HEK293 (cell line): ENCODE measurements around the gene TP53AIP1.

ENCODE experiments used
- CTCF ChIA-PET: fragments of 350-600 bp; formaldehyde crosslinking; extraction: SDS; loops from one replicate; lab custom pipeline; 2021; ENCODE audit warnings: antibody characterized with exemption; lab: Yijun Ruan, JAX
- POLR2A ChIA-PET: fragments of 300-600 bp; formaldehyde crosslinking; extraction: SDS; loops from one replicate; lab custom pipeline; 2020; ENCODE audit warnings: antibody characterized with exemption, inconsistent platforms; lab: Yijun Ruan, JAX
- H3K27ac ChIP-seq: fragments of 200-500 bp; sonication (Bioruptor generic); 2 replicates; pipeline ENCODE4 v1.5.1; 2014; ENCODE audit warnings: low read depth, low read length, control low read depth, inconsistent platforms; ENCODE audit errors: extremely low read depth
- H3K36me3 ChIP-seq, 2 experiments: fragments of 200-500 bp in 1 of 2; sonication (Bioruptor generic) in 1 of 2; 1 replicate in 1 of 2; 2 replicates in 1 of 2; pipeline ENCODE4 v1.5.1; 2014 to 2017; ENCODE audit warnings: inconsistent platforms in 2 of 2, low read length in 2 of 2; ENCODE audit not compliant: control insufficient read depth in 2 of 2, insufficient read depth in 1 of 2
- H3K4me1 ChIP-seq: fragments of 200-500 bp; sonication (Bioruptor generic); 2 replicates; pipeline ENCODE4 v1.5.1; 2014; ENCODE audit warnings: mild to moderate bottlenecking, low read length, inconsistent platforms; ENCODE audit not compliant: control insufficient read depth, insufficient read depth
- H3K4me3 ChIP-seq: 2 replicates; pipeline ENCODE4 v1.5.1; 2011; ENCODE audit warnings: low read depth, mild to moderate bottlenecking, control low read depth, low read length, moderate library complexity
- H3K9me3 ChIP-seq: fragments of 200-500 bp; sonication (Bioruptor generic); 2 replicates; pipeline ENCODE4 v1.5.1; 2014; ENCODE audit warnings: low read depth, low read length, inconsistent platforms; ENCODE audit not compliant: control insufficient read depth, insufficient read depth
- KLF16 ChIP-seq: fragments of 450-650 bp; formaldehyde crosslinking; IDR thresholded peaks from 2 replicates; pipeline ENCODE4 v1.5.1; 2017; ENCODE audit warnings: missing biosample characterization, missing genetic modification characterization
- MZF1 ChIP-seq: fragments of 450-650 bp; formaldehyde crosslinking; IDR thresholded peaks from 2 replicates; pipeline ENCODE4 v1.5.1; 2017; ENCODE audit warnings: missing biosample characterization, missing genetic modification characterization, borderline replicate concordance
- RBAK ChIP-seq: fragments of 450-650 bp; formaldehyde crosslinking; IDR thresholded peaks from 2 replicates; pipeline ENCODE4 v1.5.1; 2016; ENCODE audit warnings: missing biosample characterization, missing genetic modification characterization
- ZBTB20 ChIP-seq: fragments of 450-650 bp; formaldehyde crosslinking; IDR thresholded peaks from 2 replicates; pipeline ENCODE4 v1.5.1; 2016; ENCODE audit warnings: missing biosample characterization, missing genetic modification characterization
- ZEB2 ChIP-seq: fragments of 450-650 bp; formaldehyde crosslinking; IDR thresholded peaks from 2 replicates; pipeline ENCODE4 v1.5.1; 2016; ENCODE audit warnings: missing biosample characterization, missing genetic modification characterization
- ZIC2 ChIP-seq: fragments of 450-650 bp; formaldehyde crosslinking; IDR thresholded peaks from 2 replicates; pipeline ENCODE4 v1.5.1; 2016; ENCODE audit warnings: missing biosample characterization, missing genetic modification characterization
- ZNF155 ChIP-seq: fragments of 450-650 bp; formaldehyde crosslinking; IDR thresholded peaks from 2 replicates; pipeline ENCODE4 v1.5.1; 2016; ENCODE audit warnings: missing biosample characterization, missing genetic modification characterization
- ZNF239 ChIP-seq: fragments of 450-650 bp; formaldehyde crosslinking; IDR thresholded peaks from 2 replicates; pipeline ENCODE4 v1.5.1; 2016; ENCODE audit warnings: missing biosample characterization, missing genetic modification characterization
- ZNF274 ChIP-seq, 2 experiments: fragments of 200-500 bp in 1 of 2; fragments of 450-650 bp in 1 of 2; sonication (Bioruptor generic) in 1 of 2; formaldehyde crosslinking in 1 of 2; IDR thresholded peaks; 2 replicates each; pipeline versions ENCODE4 v1.5.1 to v1.6.1; 2014 to 2016; ENCODE audit warnings: borderline replicate concordance in 1 of 2, inconsistent platforms in 1 of 2, low read length in 1 of 2, missing biosample characterization in 1 of 2, missing genetic modification characterization in 1 of 2
- ZNF292 ChIP-seq: fragments of 450-650 bp; formaldehyde crosslinking; IDR thresholded peaks from 2 replicates; pipeline ENCODE4 v1.5.1; 2016; ENCODE audit warnings: low read depth, missing biosample characterization, missing genetic modification characterization, borderline replicate concordance
- ZNF341 ChIP-seq: fragments of 450-650 bp; formaldehyde crosslinking; IDR thresholded peaks from 2 replicates; pipeline ENCODE4; 2016; ENCODE audit warnings: low read depth, missing biosample characterization, missing genetic modification characterization
- ZNF394 ChIP-seq: fragments of 450-650 bp; formaldehyde crosslinking; IDR thresholded peaks from 2 replicates; pipeline ENCODE4 v1.5.1; 2016; ENCODE audit warnings: missing biosample characterization, missing genetic modification characterization, mild to moderate bottlenecking, moderate library complexity, borderline replicate concordance
- ZNF473 ChIP-seq: fragments of 450-650 bp; formaldehyde crosslinking; IDR thresholded peaks from 2 replicates; pipeline ENCODE4 v1.5.1; 2017; ENCODE audit warnings: missing biosample characterization, missing genetic modification characterization
- ZNF513 ChIP-seq: fragments of 450-650 bp; IDR thresholded peaks from 2 replicates; pipeline ENCODE4 v1.5.1; 2018; ENCODE audit warnings: missing biosample characterization, missing genetic modification characterization
- ZNF548 ChIP-seq: fragments of 450-650 bp; formaldehyde crosslinking; IDR thresholded peaks from 2 replicates; pipeline ENCODE4 v1.5.1; 2016; ENCODE audit warnings: missing biosample characterization, missing genetic modification characterization
- ZNF585B ChIP-seq: fragments of 450-650 bp; formaldehyde crosslinking; IDR thresholded peaks from 2 replicates; pipeline ENCODE4 v1.5.1; 2016; ENCODE audit warnings: missing biosample characterization, missing genetic modification characterization
- ZNF624 ChIP-seq: fragments of 450-650 bp; formaldehyde crosslinking; IDR thresholded peaks from 2 replicates; pipeline ENCODE4 v1.5.1; 2017; ENCODE audit warnings: missing biosample characterization, missing genetic modification characterization
- ZNF707 ChIP-seq: fragments of 450-650 bp; formaldehyde crosslinking; IDR thresholded peaks from 2 replicates; pipeline ENCODE4 v1.5.1; 2016; ENCODE audit warnings: missing biosample characterization, missing genetic modification characterization
- ZNF837 ChIP-seq: fragments of 450-650 bp; formaldehyde crosslinking; IDR thresholded peaks from 2 replicates; pipeline ENCODE4 v1.5.1; 2016; ENCODE audit warnings: missing biosample characterization, missing genetic modification characterization
- ZXDB ChIP-seq: fragments of 450-650 bp; formaldehyde crosslinking; IDR thresholded peaks from 2 replicates; pipeline ENCODE4 v1.5.1; 2016; ENCODE audit warnings: missing biosample characterization, missing genetic modification characterization
- TF ChIP-seq, protein P1 (sequence below): fragments of 450-650 bp; formaldehyde crosslinking; IDR thresholded peaks from 2 replicates; pipeline ENCODE4 v1.5.1; 2016; ENCODE audit warnings: missing biosample characterization, missing genetic modification characterization

TP53AIP1 gene

GRCh38 chr11:128901653-128902514, 40.8 kb downstream of the TP53AIP1 start:
- POLR2A ChIA-PET = no interaction called here
- H3K27ac ChIP-seq = no peak overlapping the region
- no peaks in the 10 kb centered on the region for H3K9me3 ChIP-seq
- CTCF ChIA-PET = interaction anchor here (1.6 to 2.1 kb wide), 2 partner anchors 16 to 54 kb away, joined by 5 to 9 read pairs; no protein-coding TSS in a partner anchor
- H3K36me3 ChIP-seq = peaks cover 0 to 3% of the 10 kb centered on the region in 2 experiments; a peak in 1 of 3 replicates
- H3K4me3 ChIP-seq = no peak overlapping the region
- H3K4me1 ChIP-seq = 0 out of 2 replicates have a peak, but pooled peaks cover 3% of the 10 kb centered on the region
- TF ChIP-seq ZNF274 (IDR thresholded peaks at IDR 0.05; ENCODE audit: low read length) (no peak), ZNF274 (tag by site-specific recombination; IDR thresholded peaks at IDR 0.05; ENCODE audit: borderline replicate concordance) (no peak), ZNF155 (no peak), ZNF624 (tag by site-specific recombination) (no peak), ZNF473 (no peak), ZIC2 (tag by site-specific recombination) (no peak), ZBTB20 (tag by site-specific recombination) (no peak), ZNF585B (no peak), ZNF513 (tag by site-specific recombination) (no peak), ZNF341 (no peak)
- TF ChIP-seq, protein P1, sequence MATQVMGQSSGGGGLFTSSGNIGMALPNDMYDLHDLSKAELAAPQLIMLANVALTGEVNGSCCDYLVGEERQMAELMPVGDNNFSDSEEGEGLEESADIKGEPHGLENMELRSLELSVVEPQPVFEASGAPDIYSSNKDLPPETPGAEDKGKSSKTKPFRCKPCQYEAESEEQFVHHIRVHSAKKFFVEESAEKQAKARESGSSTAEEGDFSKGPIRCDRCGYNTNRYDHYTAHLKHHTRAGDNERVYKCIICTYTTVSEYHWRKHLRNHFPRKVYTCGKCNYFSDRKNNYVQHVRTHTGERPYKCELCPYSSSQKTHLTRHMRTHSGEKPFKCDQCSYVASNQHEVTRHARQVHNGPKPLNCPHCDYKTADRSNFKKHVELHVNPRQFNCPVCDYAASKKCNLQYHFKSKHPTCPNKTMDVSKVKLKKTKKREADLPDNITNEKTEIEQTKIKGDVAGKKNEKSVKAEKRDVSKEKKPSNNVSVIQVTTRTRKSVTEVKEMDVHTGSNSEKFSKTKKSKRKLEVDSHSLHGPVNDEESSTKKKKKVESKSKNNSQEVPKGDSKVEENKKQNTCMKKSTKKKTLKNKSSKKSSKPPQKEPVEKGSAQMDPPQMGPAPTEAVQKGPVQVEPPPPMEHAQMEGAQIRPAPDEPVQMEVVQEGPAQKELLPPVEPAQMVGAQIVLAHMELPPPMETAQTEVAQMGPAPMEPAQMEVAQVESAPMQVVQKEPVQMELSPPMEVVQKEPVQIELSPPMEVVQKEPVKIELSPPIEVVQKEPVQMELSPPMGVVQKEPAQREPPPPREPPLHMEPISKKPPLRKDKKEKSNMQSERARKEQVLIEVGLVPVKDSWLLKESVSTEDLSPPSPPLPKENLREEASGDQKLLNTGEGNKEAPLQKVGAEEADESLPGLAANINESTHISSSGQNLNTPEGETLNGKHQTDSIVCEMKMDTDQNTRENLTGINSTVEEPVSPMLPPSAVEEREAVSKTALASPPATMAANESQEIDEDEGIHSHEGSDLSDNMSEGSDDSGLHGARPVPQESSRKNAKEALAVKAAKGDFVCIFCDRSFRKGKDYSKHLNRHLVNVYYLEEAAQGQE (tag by site-specific recombination) = no peak

DNA sequence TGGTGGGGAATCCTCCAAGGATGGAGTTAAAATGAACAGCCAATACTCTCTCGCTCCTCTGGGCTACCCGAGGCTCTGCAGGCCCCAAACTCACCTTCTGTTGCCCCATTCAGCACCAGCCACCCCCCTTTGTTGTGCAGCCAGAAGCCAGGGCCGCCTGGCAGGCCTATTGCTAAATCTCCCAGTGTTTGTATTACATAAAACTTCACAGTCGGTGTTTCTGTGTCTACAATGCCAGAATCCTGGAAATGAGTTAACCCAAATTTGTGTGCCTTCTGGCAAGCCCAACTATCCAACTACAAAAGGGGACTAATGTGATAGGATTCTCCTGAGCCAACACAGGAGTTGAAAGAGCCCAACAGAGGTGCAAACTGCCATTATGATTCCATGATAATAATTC, 42.2 kb downstream of the TP53AIP1 start:
- H3K4me3 ChIP-seq = no peak overlapping the region
- 0 out of 2 replicates have a peak, but pooled peaks cover 3% of the 10 kb centered on the region for H3K4me1 ChIP-seq
- no peaks in the 10 kb centered on the region for H3K9me3 ChIP-seq
- ChIA-PET POLR2A (no interaction called here), CTCF (no interaction called here)
- no peak overlapping the region for H3K27ac ChIP-seq
- H3K36me3 ChIP-seq = peaks cover 0 to 3% of the 10 kb centered on the region in 2 experiments; a peak in 1 of 3 replicates
- TF ChIP-seq ZXDB (tag by site-specific recombination) (no peak), ZNF473 (no peak), ZNF239 (no peak), MZF1 (no peak), ZNF274 (IDR thresholded peaks at IDR 0.05; ENCODE audit: low read length) (no peak), ZNF274 (tag by site-specific recombination; IDR thresholded peaks at IDR 0.05; ENCODE audit: borderline replicate concordance) (no peak), ZNF292 (tag by site-specific recombination) (no peak), ZEB2 (tag by site-specific recombination) (no peak), ZNF394 (tag by site-specific recombination) (no peak), ZNF707 (tag by site-specific recombination) (no peak), RBAK (tag by site-specific recombination) (no peak), KLF16 (tag by site-specific recombination) (no peak), ZNF837 (tag by site-specific recombination) (no peak), ZNF548 (no peak)
- TF ChIP-seq, all 188 proteins: peak for 0
